GM12864 (cell line): ENCODE results near the gene TBX1.
"Not testable (repeated sequence)": the region's sequence is repeated elsewhere in the genome, so short reads cannot be mapped to it uniquely, and the experiment has no call there.

Source experiments
- DNase-seq: peaks from one replicate; pipeline ENCODE4 v3.0.0-alpha.2; 2011; ENCODE audit warnings: low read depth
- H3K4me3 ChIP-seq: 2 replicates; pipeline ENCODE4 v1.5.1; 2011; ENCODE audit warnings: mild to moderate bottlenecking, low read depth, low read length, control low read depth
- CTCF ChIP-seq: IDR thresholded peaks from 2 replicates; pipeline ENCODE4 v1.5.1; 2011; ENCODE audit warnings: low read depth, mild to moderate bottlenecking, moderate library complexity, low read length, control low read depth, inconsistent platforms; ENCODE audit errors: missing control alignments

The TBX1 gene

GRCh38 chr22:19789828-19790227, 29.2 kb downstream of the TBX1 start:
- no peak for TF ChIP-seq CTCF
- no peak for DNase-seq
- H3K4me3 ChIP-seq, result no peak overlapping the region

- no peak overlapping the region for H3K4me3 ChIP-seq
- DNase-seq, result no peak
- no peak for TF ChIP-seq CTCF
Observed at GRCh38 chr22:19791243-19791642, 30.7 kb downstream of the TBX1 start.

GRCh38 chr22:19791894-19792293, 31.3 kb downstream of the TBX1 start:
- DNase-seq, result no peak
- no peak overlapping the region for H3K4me3 ChIP-seq
- TF ChIP-seq CTCF, result no peak

GRCh38 chr22:19792383-19792896, 31.9 kb downstream of the TBX1 start:
- not testable (repeated sequence) for H3K4me3 ChIP-seq, DNase-seq

GRCh38 chr22:19793161-19793560, 32.6 kb downstream of the TBX1 start:
- no peak for TF ChIP-seq CTCF
- DNase-seq, result no peak

GRCh38 chr22:19793661-19794310, 33.2 kb downstream of the TBX1 start:
- H3K4me3 ChIP-seq, result no peak overlapping the region
- TF ChIP-seq CTCF, result no peak
- no peak for DNase-seq

More at GRCh38 chr22:19793161-19793560, 32.6 kb downstream of the TBX1 start:
- no peak overlapping the region for H3K4me3 ChIP-seq

GRCh38 chr22:19795617-19796008, 35.0 kb downstream of the TBX1 start:
- no peak for TF ChIP-seq CTCF
- DNase-seq, result no peak
- no peak overlapping the region for H3K4me3 ChIP-seq

- no peak for DNase-seq
- no peak overlapping the region for H3K4me3 ChIP-seq
- no peak for TF ChIP-seq CTCF
Observed at GRCh38 chr22:19796160-19796559, 35.6 kb downstream of the TBX1 start.
